ENCODE data around the gene ZNF79.
"Not testable (repeated sequence)": the region's sequence is repeated elsewhere in the genome, so short reads cannot be mapped to it uniquely, and the experiment has no call there.

ZNF79 gene

GRCh38 chr9:127458921-127459320 lies 34.7 kb downstream of the ZNF79 start:
- DNase-seq: no peak

- no peak for DNase-seq
Observed at GRCh38 chr9:127463382-127463781, 39.2 kb downstream of the ZNF79 start.

DNA sequence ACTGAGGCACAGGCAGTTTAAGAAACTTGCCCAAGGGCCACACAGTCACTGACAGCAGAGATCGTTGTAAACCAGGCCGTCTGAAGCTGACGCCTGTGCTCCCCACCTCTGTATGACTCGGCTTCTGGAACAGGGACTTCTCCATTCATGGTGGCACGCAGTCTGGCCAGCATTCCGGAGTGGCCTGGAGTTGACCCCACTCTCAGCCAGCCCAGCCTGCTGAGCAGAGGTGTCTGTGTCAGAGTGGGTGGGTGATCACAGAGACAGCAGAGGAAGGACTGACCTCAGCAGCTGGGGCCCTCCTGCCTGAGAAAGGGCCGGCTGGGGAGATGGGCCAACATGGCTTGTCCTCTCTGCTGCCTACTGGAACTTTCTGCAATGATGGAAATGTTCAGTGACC lies 39.7 kb downstream of the ZNF79 start:
- no peak for DNase-seq

DNA sequence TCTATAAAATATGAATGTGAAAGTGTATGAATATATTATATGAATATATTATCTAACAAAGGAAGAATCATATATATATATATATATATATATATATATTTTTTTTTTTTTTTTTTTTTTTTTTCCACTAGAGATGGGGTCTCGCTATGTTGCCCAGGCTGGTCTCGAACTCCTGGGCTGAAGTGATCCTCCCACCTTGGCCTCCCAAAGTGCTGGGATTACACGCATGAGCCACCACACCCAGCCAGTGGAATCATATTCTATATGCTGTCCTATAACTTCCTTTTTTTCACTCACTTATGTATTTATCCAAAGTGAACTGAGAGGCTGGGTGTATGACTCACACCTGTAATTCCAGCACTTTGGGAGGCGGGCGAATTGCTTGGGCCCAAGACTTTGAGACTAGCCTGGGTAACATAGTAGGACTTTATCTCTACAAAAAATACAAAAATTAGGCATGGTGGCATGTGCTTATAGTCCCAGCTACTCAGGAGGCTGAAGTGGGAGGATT lies 42.3 kb downstream of the ZNF79 start:
- DNase-seq: not testable (repeated sequence)

- no peak for DNase-seq
Observed at GRCh38 chr9:127467621-127468020, 43.4 kb downstream of the ZNF79 start.

- no peak for DNase-seq
Observed at GRCh38 chr9:127470662-127471061, 46.5 kb downstream of the ZNF79 start.

- no peak for DNase-seq
Observed at GRCh38 chr9:127473501-127473900, 49.3 kb downstream of the ZNF79 start.

- no peak for DNase-seq
Observed at GRCh38 chr9:127473932-127474331, 49.8 kb downstream of the ZNF79 start.

GRCh38 chr9:127474592-127474991 lies 50.4 kb downstream of the ZNF79 start:
- DNase-seq: no peak

DNA sequence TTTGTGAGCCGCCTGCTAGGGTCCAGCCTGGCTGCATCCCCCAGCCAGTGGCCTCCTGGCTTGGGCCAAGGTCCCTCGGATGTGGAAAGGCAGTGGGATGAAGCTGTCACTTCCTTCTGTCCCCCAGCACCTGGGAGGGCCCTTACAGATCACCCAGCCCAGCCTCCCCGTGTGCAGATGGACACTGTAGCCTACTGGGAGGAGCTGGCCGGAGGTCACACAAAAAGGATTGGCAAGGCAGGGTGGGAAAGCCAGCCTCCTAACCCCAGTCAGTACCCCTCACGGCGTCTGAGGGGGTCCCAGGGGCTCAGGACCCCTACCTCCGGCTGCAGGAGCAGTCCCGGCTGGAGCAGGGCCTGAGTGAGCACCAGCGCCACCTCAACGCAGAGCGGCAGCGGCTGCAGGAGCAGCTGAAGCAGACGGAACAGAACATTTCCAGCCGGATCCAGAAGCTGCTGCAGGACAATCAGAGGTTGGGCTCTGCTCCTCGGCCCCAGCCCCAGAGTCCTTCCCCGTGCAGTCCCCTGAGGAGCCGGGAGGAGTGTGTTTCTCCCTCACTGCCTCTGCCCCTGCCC lies 55.4 kb downstream of the ZNF79 start:
- DNase-seq: no peak

- DNase-seq: no peak
Observed at GRCh38 chr9:127482662-127483061, 58.5 kb downstream of the ZNF79 start.

GRCh38 chr9:127485995-127486394 lies 61.8 kb downstream of the ZNF79 start:
- DNase-seq: no peak

DNA sequence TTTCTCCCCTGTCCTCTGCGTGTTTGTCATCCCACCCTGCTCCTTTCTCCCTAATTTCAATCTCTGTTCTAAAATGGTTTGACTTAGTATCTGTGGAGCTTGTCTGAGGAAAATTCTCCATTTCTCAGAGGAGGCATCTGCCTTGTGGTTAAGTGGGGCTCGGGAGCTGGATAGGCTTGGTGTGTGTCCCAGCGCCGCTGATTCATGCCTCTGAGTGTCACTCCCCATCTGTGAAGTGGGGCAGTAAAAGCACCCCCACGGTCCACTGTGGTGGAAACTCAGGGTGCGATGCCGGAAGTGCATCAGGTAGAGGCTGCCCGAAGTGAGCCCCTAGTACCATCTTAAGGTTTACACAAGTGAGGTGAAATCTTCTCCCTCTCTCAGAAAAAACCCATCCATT lies 64.8 kb downstream of the ZNF79 start:
- no peak for DNase-seq

- no peak for DNase-seq
Observed at GRCh38 chr9:127489471-127490115, 65.4 kb downstream of the ZNF79 start.

DNA sequence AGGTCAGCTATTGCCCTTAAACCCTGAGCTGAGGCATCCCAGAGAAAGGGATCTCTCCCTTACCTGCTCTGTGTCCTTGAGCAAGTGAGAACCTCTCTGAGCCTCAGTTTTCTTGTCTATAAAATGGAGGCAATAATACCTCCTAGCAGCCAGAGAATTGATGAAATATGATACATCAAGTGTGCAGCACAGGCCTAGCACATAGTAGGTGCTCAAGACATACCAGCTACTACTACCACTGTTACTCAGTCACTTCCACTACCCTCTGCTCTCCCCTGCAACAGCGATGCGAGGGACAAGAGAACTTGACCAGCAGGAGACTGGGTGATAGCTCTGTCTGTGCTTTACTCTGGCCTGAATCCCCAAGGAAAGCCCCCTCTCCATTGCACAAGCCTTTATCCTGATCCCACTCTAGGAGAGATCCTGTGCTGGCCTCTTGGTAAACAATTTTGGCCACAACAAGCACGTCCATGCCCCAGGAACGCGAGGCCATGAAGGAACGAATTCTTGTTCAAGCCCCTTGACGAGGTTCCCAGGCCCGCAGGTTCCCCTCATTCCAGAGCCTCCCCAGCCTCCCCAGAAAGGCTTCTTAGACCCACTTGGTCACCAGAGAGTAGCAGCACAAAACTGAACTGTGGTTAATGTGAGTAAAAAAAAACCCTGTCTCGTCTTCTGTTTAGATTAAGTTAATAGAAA lies 66.5 kb downstream of the ZNF79 start:
- no peak for DNase-seq

- no peak for DNase-seq
Observed at GRCh38 chr9:127491516-127491915, 67.3 kb downstream of the ZNF79 start.

- no peak for DNase-seq
Observed at GRCh38 chr9:127492616-127493015, 68.4 kb downstream of the ZNF79 start.

DNA sequence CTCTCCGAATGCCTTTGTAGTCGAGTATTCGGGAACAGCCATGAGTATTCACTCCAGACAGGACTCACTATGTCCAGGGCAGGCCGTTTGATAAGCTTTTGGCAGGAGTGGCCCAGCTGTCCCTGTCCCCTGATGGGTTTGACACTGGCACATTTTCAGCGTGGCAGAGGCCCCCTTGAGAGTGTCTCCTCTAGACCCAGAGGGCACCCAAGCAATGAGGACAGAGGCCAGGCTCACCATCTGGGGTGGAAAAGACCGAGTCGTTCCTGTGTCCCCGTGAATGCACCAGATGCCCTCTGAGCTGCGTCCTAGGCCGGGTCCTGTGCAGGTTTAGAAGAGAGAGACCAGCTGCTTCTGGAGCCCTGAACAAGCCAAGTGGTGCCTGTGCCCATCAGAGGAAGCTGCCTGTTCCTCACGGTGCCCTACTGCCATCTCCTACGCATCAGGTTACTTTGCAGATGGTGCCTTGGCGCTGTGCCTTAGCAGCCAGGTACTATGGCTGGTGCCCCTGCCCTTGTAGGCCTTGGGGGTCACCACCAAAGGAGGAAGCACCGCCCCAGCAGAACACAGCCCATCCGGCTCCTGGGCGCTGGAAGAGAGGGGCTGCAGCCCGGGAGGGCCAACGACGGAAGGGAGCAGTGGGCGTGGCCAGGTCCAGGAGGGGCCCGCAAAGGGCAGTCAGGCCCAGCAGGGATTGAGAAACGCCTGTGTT lies 69.6 kb downstream of the ZNF79 start:
- no peak for DNase-seq

GRCh38 chr9:127494304-127494702 lies 70.1 kb downstream of the ZNF79 start:
- DNase-seq: no peak
